ENCODE measurements around the gene DAGLB.
"Not testable (repeated sequence)": the region's sequence is repeated elsewhere in the genome, so short reads cannot be mapped to it uniquely, and the experiment has no call there.

DNA sequence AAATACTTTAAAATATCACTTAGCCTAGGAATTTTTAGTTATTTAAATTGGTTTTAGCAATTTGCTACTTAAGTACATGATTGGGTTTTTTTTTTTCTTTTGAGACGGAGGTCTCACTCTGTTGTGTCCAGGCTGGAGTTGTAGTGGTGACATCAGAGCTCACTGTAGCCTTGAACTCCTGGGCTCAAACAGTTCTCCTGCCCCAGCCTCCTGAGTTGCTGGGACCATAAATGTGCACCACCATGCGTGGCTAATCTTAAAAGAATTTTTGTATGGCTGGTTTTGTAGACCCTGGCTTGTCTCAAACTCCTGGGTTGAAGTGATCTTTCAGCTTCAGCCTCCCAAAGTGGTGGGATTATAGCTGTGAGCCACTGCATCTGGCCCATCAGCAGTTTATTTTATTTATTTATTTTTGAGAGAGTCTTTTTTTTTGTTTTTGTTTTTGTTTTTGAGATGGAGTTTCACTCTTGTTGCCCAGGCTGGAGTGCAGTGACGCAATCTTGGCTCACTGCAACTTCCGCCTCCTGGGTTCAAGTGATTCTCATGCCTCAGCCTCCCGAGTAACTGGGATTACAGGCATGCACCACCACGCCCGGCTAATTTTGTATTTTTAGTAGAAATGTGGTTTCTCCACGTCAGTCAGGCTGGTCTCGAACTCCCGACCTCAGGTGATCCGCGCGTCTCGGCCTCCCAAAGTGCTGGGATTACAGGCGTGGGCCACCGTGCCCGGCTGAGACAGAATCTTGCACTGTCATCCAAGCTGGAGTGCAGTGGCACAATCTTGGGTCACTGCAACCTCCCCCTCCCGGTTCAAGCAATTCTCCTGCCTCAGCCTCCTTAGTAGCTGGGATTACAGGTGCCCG, 47.3 kb downstream of the DAGLB start:
- TF ChIP-seq EZH2phosphoT487 (IDR thresholded peaks at IDR 0.05; ENCODE audit: insufficient read depth, low read depth); EZH2 (IDR thresholded peaks at IDR 0.05; ENCODE audit: insufficient read depth, poor library complexity, severe bottlenecking): not testable (repeated sequence)

Data from GM23248 (cell line).